Measurements from ENCODE around the gene TMEM129.

The TMEM129 gene

DNA sequence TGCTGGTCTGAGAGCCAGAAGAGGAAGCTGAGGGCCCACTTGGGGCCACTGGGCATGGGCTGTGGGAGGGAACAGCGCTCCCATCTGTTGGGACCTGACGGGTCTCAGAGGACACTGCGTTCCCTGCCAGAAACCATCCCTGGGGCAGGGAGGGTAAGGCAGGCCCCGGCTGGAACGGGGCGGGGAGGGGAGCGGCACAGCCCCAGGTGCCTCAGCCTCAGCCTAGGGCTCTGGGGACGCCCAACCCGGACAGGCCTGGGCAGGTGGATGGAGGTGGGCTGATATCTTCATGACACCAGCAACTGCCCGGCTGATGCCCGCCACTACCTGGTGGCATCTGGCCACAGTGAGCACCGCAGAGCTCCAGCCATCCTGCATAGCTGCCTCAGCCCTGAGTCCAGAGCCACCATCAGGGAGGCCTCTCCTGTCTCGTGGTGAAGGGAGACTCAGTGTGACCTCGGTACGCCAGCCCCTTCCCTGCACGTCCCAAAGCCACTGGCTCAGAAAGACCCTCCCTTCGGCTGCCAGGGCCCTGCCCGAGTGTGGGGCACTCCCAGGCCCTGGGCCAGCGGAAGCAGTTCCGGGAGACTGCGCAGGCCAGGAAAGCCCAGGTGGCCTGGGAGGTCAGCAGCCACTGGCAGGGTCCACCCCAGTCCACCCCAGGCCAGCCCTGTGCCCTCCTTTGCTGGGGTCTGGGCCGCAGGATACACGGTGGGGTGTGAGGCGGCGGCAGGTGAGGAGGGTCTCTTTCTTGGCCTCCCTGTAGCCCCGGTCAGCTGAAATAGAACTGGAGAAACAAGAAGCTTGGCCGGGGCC is 37.4 kb upstream of the TMEM129 start:
- in situ Hi-C loops (cut with HindIII; ENCODE audit: low sequenced_read_pairs): loop anchor here (10.0 kb wide), 1 partner anchor 66 kb away; no protein-coding TSS in a partner anchor

DNA sequence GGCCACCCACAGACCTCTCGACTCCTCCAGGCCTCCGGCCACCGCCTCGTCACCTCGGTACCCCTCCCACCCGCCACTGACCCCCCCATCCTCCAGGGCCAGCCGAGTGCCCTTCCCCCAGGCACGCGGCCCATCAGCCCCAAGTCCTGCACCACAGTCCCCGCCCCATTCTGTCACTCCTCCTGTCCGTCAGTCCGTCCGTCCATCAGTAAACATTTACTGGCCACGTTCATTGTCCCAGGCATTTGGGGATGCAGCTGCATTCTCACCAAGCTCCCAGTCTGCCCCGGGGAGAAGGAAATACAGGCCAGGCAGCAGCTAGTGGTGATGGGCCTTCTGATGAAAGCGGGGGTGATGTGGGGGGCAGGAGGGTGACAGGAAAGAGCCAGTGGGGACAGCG is 36.7 kb upstream of the TMEM129 start:
- in situ Hi-C loops (cut with HindIII; ENCODE audit: low sequenced_read_pairs): loop anchor here (10.0 kb wide), 1 partner anchor 67 kb away; no protein-coding TSS in a partner anchor

DNA sequence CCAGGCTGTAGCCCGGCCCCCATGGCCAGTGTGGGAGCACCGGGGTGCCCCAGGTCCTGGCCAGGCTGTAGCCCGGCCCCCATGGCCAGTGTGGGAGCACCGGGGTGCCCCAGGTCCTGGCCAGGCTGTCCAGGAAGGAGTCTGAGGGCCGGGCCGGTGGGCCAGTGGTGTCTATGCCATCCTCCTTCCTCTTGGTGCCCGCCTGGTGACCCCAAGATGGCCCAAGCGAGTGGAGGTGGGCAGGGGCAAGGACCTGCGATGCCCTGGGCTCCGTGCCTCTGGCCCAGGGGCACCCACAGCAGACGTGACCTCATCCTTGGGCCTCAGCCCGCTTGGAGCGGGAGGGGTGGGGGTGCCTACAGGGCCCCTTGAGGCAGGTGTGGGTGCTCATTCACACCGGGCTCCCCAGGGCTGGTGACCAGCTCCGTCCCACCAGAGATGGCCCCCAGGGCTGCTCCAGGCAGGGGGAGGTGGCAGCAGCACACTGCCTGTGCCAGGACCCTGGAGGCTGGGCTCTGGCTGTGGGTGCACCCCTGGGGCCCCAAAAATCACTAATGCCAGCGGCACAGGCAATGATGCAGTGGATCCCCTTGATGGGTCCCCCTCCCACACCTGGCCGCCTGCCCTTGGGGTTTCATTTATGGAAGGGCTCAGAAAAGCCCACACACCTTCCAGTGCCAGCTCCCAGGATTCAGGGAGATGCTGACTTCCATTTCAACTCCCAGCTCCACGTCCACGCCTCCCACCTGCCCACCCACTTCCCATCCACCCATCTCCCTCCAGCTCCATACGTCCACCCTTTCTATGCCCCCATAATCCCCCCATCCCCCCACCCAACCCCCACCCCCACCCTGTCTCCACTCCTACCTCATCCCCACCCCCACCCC is 36.0 kb upstream of the TMEM129 start:
- in situ Hi-C loops (cut with HindIII; ENCODE audit: low sequenced_read_pairs): loop anchor here (10.0 kb wide), 1 partner anchor 68 kb away; no protein-coding TSS in a partner anchor

DNA sequence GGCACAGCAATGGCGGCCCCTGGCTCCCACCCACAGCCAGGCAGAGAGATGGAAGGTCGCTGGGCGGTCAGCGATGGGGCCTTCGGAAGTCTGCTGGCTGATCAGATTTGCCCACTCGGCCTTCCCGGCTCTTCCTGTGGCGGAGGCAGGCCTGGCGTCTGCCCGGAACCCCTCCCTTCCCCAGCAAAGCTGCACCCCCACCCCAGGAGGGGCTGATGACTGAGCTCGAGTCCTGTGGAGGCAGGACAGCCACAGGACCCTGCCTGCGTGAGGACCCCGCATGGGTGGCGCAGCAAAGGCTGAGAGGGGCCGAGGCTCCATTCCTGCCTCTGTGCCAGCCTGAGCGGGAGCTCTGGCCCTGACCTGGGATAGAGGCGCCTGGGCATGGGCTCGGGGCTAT is 35.0 kb upstream of the TMEM129 start:
- in situ Hi-C loops (cut with HindIII; ENCODE audit: low sequenced_read_pairs): loop anchor here (10.0 kb wide), 1 partner anchor 69 kb away; no protein-coding TSS in a partner anchor

DNA sequence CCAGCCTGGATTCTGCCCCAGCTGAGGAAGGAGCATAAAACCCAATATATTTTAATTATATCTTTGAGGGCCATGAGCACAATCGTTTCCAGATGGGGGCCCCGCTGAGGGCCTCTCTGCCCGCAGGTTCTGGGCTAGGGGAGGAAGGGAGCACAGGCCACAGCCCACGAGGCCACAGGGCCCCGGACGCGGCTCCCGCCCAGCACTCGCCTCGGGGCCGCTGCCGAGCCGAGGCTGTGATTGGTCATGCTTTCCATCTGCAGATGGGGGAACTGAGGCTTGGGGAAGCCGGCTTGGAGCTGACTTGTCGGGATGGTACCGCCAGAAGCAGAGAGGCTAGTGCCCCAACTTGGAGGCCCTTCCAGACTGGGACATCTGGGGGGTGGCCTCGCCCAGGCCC is 34.2 kb upstream of the TMEM129 start:
- in situ Hi-C loops (cut with HindIII; ENCODE audit: low sequenced_read_pairs): loop anchor here (10.0 kb wide), 1 partner anchor 70 kb away; no protein-coding TSS in a partner anchor

DNA sequence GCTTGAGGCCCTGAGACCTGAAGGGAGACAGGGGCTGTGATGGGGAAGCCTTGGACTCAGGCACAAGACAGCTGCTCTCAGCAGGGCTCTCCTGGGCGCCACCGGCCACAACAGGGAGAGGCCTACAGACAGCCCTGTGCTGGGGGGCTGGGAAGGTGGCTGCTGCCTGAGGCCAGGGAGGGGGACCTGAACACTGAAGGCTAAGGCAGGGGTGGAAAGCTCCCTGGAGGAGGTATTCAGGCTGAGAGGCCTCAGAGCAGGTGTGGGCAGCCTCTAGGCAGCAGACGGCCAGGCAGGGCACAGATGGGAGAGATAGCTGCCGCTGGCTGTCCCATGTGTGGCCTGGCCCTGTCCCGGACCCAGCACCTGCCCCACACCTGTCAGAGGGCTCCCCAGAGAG is 33.2 kb upstream of the TMEM129 start:
- in situ Hi-C loops (cut with HindIII; ENCODE audit: low sequenced_read_pairs): loop anchor here (10.0 kb wide), 1 partner anchor 70 kb away; no protein-coding TSS in a partner anchor

DNA sequence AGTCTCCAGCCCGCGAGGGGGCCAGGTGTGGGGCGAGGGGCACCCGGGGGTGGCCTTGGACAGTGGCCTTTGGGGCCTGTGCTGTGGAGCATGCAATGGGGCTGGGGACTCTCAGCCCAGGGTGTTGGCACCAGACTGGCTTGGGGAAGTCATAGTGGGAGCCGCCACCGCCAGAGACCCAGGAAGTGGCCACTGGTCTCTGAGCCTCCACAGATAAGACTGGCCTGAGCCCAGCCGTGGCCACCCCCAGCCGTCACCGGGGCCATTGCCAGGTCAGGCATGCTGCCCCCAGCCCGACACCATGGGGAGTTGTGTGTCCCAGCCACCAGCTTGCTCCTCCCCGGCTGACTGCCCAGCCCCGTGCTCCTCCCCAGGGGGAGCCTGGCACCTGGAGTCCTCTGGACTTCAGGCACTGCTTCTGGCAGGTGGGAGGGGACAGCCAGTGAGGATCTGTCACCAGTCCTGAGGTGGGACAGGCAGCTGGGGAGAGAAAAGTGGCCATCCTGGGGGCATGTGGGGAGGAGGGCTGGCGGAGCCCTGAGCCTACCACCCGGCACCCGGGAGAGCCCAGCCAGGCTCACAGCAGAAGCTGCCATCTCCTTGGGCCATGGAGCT is 32.7 kb upstream of the TMEM129 start:
- in situ Hi-C loops (cut with HindIII; ENCODE audit: low sequenced_read_pairs): loop anchor here (10.0 kb wide), 1 partner anchor 71 kb away; no protein-coding TSS in a partner anchor

DNA sequence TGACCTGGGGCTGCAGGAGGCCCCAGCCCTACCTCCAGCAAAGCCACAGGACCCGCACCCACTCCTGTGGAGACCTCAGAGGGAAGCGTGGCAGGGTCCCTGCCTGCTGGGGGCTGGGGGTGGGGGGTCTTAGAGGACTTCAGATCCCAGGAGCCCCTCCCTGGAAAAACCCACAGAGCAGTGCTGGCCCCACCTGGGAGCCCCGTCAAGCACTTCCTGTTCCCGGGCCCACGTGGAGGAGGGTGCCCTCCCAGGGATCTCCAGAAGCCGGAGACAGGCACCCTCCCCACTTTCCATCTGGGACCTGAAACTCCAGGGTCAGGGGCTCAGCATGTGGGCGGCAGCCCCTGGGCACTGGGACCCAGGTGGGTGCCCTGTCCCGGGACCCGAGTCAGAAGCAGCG is 32.2 kb upstream of the TMEM129 start:
- in situ Hi-C loops (cut with HindIII; ENCODE audit: low sequenced_read_pairs): loop anchor here (10.0 kb wide), 1 partner anchor 72 kb away; no protein-coding TSS in a partner anchor

DNA sequence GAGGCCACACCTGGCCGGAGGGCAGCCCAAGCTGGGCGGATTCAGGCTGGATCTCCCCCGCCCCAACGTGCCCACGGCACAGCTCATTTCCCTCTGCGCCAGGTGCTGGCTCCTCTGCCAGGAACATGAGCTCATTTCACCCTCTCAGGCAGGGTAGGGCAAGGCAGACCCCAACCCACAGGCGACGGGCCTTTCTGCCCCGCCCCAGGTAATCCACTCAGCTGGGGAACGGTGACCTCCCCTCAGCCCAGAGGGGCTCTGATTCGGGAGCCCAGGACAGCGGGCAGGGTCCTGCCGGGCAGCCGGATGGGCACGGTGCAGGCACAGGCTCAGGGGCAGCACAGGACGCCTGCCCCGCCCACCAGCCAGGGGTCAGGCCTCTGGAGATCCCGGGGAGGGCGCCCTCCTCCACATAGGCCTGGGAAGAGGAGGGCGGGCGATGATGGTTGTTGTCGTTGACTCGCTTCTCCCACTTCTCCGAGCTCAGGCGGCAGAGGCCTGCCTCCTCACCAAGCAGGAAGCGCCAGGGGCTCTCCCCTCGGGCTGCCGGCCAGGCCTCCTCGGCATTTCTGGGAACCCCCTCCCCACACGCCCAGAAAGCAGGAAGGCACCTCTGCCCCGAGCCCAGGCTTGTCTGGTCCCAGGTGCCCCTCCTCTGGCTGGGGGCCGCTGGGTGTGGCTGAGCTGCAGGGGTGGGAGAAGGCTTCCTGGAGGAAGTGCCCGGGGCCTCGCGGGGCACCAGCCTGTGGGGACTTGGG is 31.3 kb upstream of the TMEM129 start:
- in situ Hi-C loops (cut with HindIII; ENCODE audit: low sequenced_read_pairs): loop anchor here (10.0 kb wide), 1 partner anchor 72 kb away; no protein-coding TSS in a partner anchor

DNA sequence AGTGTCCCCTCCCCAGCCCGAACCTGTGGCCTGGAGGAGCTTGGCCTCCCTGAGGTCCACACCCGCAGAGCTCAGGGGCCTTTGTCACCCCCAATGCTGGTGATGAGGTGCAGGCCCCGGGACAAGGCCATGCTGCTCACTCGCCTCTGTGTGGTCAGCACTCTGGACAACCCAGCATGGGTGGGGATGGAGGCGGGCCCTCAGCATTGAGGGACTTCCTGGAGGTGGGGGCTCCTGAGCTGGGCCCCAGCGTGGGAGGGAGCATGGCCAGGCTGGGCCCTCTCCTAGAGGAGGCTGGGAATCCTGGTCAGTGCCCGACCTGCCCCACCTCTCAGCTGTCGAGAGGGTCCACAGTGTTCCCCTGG is 30.8 kb upstream of the TMEM129 start:
- in situ Hi-C loops (cut with HindIII; ENCODE audit: low sequenced_read_pairs): loop anchor here (10.0 kb wide), 1 partner anchor 73 kb away; no protein-coding TSS in a partner anchor

DNA sequence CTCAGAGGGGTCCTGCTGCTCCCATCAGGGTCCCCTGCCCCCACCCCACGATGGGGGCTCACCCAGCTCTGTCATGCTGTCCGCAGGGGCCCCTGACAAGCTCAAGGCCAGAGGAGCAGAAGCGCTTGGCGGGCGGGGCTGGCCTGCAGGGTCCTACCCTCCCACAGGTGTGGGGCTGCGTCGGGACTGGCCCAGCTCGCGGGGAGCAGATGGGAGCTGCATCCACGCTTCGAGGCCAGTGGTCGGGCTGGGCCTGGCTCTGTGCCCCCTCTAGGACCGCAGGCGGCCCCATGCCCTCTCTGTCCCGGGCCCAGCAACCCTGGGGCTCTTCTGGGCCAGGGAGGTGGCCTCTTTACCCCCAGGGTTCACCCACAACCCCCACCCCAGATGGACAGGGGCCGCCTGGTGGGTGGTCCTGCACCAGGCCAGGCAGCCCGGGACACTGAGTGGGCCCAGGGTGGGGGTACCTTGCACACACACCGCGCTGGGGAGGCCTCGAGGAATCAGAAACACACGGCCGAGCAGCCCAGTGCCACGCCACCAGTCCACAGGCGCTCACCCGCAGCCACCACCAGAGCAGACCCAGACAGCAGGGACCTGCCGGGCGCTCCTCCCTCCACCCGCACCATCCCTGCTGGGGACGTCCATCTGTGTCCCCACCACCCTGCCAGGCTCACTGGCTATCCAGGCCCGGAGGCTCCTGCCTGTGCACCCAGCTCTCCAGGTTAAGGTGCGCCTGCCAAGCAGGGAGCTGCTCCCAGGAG is 30.2 kb upstream of the TMEM129 start:
- in situ Hi-C loops (cut with HindIII; ENCODE audit: low sequenced_read_pairs): loop anchor here (10.0 kb wide), 1 partner anchor 73 kb away; no protein-coding TSS in a partner anchor

DNA sequence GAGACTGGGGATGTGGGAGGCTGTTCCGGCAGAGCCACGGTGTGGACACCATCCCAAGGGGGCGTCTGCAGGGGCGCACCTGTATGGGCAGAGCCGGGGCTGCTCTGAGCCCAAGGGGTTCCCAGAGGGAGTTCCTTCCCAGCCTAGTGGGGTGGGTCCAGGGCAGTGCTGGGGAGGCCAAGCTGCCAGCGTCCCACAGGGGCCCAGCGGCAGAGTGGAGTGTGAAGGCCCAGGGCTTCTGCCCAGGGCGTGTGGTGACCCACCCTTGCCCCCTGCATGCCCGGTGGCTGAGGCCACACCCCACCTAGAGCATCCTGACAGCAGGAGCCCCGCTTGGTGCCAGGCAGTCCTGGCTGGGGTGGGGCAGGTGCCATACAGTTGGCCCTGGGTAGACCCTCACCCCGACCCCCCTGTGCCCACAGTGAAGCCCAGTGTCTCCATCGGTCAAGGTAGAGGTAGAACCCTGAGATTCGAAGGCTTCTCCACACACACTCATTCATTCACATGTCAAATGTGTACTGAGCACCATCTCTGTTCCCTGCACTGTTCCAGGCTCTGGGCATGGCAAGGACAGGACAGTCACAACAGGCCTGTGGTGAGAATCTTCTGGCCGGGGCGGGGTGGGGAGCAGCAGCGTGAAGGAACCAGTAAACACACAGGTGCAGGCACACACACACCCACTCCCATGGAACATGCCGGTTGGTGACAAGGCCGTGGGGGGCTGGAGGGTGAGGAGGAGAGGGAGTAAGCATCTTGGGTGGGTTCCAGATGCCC is 29.4 kb upstream of the TMEM129 start:
- in situ Hi-C loops (cut with HindIII; ENCODE audit: low sequenced_read_pairs): loop anchor here (10.0 kb wide), 1 partner anchor 74 kb away; no protein-coding TSS in a partner anchor

DNA sequence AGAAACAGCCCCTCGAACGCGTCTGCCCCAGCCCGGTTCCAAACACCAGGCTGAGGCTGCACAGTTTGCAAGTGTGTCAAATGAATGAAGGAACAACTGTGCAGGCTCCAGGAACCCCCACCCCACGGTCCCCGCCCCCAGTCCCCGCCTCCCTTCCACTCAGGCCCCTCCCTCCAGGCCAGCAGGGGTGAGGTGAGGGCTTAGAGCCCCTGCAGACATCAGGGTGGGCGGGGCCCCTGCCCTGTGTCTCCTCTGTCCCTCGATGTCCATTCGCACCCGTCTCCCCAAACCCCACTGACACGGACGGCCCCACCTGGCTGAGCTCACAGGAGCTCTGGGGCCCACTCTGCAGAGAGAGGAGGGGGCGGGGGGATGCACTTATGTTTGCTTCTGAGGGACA is 28.7 kb upstream of the TMEM129 start:
- in situ Hi-C loops (cut with HindIII; ENCODE audit: low sequenced_read_pairs): loop anchor here (10.0 kb wide), 1 partner anchor 75 kb away; no protein-coding TSS in a partner anchor

DNA sequence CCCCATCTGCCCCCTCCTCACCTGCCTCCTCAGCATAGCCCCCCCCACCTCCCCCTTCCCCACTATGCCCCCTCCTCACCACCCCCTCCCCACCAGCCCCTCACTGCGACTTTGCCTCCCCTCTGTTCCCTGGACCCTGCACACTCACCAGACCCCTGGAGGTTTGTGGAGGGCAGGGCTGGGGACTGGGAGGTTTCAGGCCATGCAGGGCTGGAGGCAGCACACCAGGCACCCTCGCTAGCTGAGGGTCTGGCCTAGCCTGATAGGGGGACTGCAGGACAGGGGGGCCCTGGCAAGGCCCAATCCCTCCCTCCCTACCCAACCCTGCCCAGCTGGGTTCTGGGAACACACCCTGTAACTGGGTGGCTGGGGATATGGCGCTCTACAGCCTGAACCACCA is 28.2 kb upstream of the TMEM129 start:
- in situ Hi-C loops (cut with HindIII; ENCODE audit: low sequenced_read_pairs): no loop called here

DNA sequence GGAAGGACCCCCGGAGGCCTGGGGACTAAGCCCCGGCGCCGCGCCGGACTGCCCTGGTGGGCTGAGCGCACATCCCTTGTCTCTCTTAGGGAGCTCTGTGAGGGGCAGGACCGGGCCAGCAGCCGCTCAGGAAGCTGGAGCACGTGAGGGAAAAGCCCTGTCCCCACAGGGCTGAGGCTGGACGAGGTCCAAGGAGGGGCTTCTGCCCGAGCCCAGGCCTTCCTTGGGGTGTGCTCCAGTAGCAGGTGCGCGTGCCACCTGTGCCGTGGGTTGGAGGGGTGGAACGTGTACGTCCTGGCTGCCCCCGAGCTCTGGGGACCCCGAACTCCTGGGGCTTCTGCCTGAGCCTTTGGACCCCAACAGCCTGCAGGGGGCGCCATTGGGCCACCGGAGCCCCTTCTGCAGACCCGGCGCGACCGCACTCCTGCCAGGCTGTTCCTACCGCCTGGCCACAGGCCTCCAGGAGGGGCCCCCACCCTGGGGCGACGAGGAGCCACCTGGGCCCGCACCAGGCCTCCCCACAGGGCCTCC is 27.4 kb upstream of the TMEM129 start:
- in situ Hi-C loops (cut with HindIII; ENCODE audit: low sequenced_read_pairs): no loop called here

DNA sequence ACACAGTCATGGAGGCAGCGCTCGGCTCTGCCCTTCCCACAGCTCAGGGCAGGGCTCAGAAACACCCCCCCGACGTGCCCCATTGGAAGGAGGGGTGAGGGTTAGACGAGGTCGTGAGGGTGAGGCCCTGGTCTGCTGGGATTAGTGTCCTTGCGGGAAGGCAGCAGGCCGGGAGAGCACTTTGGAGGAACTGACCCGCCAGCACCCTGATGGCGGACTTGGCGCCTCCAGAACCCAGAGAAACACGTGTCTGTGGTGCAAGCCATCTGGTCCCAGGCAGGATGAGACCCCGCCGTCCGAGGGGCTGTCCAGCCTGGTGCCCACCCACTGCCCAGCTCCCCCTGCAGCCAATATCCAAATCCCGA is 26.5 kb upstream of the TMEM129 start:
- in situ Hi-C loops (cut with HindIII; ENCODE audit: low sequenced_read_pairs): no loop called here

DNA sequence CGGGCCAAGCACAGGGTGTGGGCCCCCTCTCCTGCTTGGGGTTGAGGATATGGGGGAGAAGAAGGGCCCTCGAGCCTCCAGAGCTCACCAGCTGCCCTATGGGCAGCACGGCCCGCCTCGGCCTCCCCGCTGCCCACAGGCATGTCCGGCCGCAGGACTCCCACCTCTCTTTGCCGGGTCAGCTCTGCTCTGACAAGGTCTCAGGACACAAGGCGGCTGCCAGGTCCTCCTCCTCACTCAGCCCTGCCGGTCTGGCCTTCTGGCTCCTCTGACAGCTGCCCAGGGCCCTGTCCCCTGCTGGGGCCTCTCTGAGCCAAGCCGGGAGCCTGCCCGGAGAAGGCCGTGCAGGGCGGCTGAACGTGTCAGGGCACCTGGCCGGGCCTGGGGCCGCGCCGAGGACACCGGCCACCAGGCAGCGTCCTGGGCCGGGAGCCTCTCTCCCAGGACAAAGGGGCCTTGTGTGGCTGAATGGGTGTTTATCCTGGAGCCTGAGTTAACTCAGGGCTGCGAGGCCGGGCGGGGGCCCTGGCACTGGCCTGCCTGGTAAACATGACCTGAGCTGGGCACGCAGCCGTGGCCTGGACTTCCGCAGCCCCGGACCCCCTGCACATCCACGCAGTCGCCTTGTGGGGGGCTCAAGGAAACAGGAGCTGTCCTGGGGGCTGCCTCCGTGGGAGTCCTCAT is 25.9 kb upstream of the TMEM129 start:
- in situ Hi-C loops (cut with HindIII; ENCODE audit: low sequenced_read_pairs): no loop called here

DNA sequence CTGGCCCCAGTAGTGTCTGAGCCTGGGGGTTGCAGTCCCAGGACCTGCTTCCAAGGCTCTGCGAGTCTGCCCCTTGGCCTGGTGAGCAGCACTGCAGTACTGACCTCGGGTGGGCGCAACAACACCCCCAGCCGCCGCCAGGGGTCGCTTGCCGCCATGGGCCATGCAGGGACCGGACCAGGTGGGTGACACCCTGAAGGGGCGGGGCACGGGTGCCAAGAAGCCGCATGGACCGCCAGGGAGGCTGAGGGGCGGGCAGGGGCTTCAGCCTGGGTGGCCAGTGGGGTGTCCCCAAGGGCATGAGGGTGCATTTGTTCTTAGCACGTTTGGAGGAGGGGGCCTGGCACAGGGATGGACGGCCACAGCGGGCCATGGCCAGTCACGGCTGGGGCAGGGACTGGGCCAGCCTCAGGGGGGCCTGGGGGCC is 25.2 kb upstream of the TMEM129 start:
- in situ Hi-C loops (cut with HindIII; ENCODE audit: low sequenced_read_pairs): no loop called here

All from endothelial cell of hepatic sinusoid (primary cell).